Activated T-cell treated with anti-CD3 and anti-CD28 coated beads for 48 hours (primary cell): ENCODE data around the gene ADGRL4.
"Not testable (repeated sequence)": the region's sequence is repeated elsewhere in the genome, so short reads cannot be mapped to it uniquely, and the experiment has no call there.

Experiments
- DNase-seq: peaks from one replicate; pipeline ENCODE4 v3.0.0-alpha.2; 2020; ENCODE audit warnings: low read depth

ADGRL4 gene

GRCh38 chr1:78916986-78917385 is 89.5 kb downstream of the ADGRL4 start:
- no peak for DNase-seq

GRCh38 chr1:78913950-78914349 is 92.6 kb downstream of the ADGRL4 start:
- no peak for DNase-seq

- DNase-seq: no peak
These were observed 94.3 kb downstream of the ADGRL4 start for GRCh38 chr1:78911956-78912880.

- no peak for DNase-seq
These were observed 103.9 kb downstream of the ADGRL4 start for GRCh38 chr1:78902641-78903040.

GRCh38 chr1:78894811-78895210 is 111.7 kb downstream of the ADGRL4 start:
- no peak for DNase-seq

GRCh38 chr1:78892260-78892840 is 114.2 kb downstream of the ADGRL4 start:
- no peak for DNase-seq

- no peak for DNase-seq
These were observed 119.1 kb downstream of the ADGRL4 start for GRCh38 chr1:78887458-78887857.

GRCh38 chr1:78884685-78885452 is 121.7 kb downstream of the ADGRL4 start:
- no peak for DNase-seq

- no peak for DNase-seq
These were observed 126.3 kb downstream of the ADGRL4 start for GRCh38 chr1:78880223-78880622.

GRCh38 chr1:78875986-78876385 is 130.5 kb downstream of the ADGRL4 start:
- DNase-seq: not testable (repeated sequence)

- DNase-seq: not testable (repeated sequence)
These were observed 133.7 kb downstream of the ADGRL4 start for GRCh38 chr1:78872801-78873200.

GRCh38 chr1:78871249-78871648 is 135.3 kb downstream of the ADGRL4 start:
- no peak for DNase-seq

- DNase-seq: no peak
These were observed 137.4 kb downstream of the ADGRL4 start for GRCh38 chr1:78869136-78869535.

- no peak for DNase-seq
These were observed 142.4 kb downstream of the ADGRL4 start for GRCh38 chr1:78864175-78864574.

- no peak for DNase-seq
These were observed 150.4 kb downstream of the ADGRL4 start for GRCh38 chr1:78856096-78856495.

GRCh38 chr1:78855258-78855657 is 151.3 kb downstream of the ADGRL4 start:
- no peak for DNase-seq

- no peak for DNase-seq
These were observed 152.0 kb downstream of the ADGRL4 start for GRCh38 chr1:78854556-78854955.

- no peak for DNase-seq
These were observed 163.0 kb downstream of the ADGRL4 start for GRCh38 chr1:78843546-78843945.

GRCh38 chr1:78843111-78843510 is 163.4 kb downstream of the ADGRL4 start:
- DNase-seq: no peak

- no peak for DNase-seq
These were observed 165.9 kb downstream of the ADGRL4 start for GRCh38 chr1:78840453-78841271.
